Measurements from ENCODE around the gene BAHD1. TPM values are rescaled to one million over a fixed set of nuclear protein-coding genes. Genes with fewer than 3 reads are reported as not detected.
"Not testable (repeated sequence)": the region's sequence is repeated elsewhere in the genome, so short reads cannot be mapped to it uniquely, and the experiment has no call there.

BAHD1 gene
- total RNA-seq, 4 donors from 2014 or later = 11.6 to 29.6 (median 22.3) TPM

DNA sequence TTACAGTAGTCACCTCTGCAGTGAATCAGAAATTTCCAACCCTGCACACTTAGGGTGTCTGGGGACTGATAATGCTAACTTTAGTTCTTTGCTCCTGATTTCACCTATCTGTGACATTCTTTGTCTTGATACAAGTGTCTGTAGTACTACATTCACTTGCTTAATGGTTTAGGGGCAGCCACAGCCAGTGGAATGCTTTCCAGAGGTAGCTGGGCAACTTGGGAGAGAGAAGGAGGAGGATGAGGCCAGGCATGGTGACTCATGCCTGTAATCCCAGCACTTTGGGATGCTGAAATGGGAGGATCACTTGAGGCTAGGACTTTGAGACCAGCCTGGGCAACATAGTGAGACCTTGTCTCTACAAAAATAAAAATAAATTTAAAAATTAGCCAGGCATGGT is 8.5 kb downstream of the BAHD1 start:
- TF ChIP-seq POLR2AphosphoS5 (IDR thresholded peaks at IDR 0.05) (no peak), POLR2A (IDR thresholded peaks at IDR 0.05; ENCODE audit: low read depth) (no peak), EP300 (IDR thresholded peaks at IDR 0.05) (no peak)
- TF ChIP-seq, protein P1, sequence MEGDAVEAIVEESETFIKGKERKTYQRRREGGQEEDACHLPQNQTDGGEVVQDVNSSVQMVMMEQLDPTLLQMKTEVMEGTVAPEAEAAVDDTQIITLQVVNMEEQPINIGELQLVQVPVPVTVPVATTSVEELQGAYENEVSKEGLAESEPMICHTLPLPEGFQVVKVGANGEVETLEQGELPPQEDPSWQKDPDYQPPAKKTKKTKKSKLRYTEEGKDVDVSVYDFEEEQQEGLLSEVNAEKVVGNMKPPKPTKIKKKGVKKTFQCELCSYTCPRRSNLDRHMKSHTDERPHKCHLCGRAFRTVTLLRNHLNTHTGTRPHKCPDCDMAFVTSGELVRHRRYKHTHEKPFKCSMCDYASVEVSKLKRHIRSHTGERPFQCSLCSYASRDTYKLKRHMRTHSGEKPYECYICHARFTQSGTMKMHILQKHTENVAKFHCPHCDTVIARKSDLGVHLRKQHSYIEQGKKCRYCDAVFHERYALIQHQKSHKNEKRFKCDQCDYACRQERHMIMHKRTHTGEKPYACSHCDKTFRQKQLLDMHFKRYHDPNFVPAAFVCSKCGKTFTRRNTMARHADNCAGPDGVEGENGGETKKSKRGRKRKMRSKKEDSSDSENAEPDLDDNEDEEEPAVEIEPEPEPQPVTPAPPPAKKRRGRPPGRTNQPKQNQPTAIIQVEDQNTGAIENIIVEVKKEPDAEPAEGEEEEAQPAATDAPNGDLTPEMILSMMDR (IDR thresholded peaks at IDR 0.05) = no peak
- no peaks in the 10 kb centered on the region for H3K9me3 ChIP-seq
- peaks cover 40 to 45% (median 41%) of the 10 kb centered on the region in 4 donors for H3K4me1 ChIP-seq
- no peaks in the 10 kb centered on the region for H3K27me3 ChIP-seq
- H3K36me3 ChIP-seq = no peaks in the 10 kb centered on the region
- no peak for DNase-seq (ENCODE audit: extremely low spot score)
- H3K27ac ChIP-seq (replicated peaks in 1 of 4) = no peak overlapping the region
- H3K4me3 ChIP-seq = no peak overlapping the region
- intact Hi-C loops (cut with DNase I) = loop anchor here (5.0 to 10.0 kb wide), 2 partner anchors 58 to 146 kb away; partner anchors contain the start of gene KNL1

DNA sequence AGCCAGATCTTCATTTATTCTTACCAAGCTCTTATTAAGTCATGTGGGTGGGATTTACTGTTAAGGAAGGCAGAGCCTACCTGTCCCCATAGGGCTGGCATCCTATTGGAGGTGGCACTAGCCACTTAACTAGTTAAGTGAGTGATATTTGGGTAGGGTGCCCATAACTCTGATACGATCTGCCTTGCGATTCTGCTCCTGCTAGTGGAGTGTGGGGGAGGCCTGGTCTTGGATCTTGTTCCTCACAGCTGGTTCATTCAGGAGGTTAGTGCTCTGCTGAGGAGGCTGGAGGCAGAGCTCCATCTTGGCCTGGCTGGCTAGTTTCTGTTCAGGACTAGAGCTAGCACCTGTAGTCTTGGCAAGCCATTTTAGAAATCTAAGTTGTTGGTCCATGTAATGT is 9.3 kb downstream of the BAHD1 start:
- DNase-seq (ENCODE audit: extremely low spot score) = no peak
- Histone ChIP-seq H3K9me3 (no peaks in the 10 kb centered on the region), H3K27ac (replicated peaks in 1 of 4) (no peak overlapping the region), H3K36me3 (no peaks in the 10 kb centered on the region), H3K27me3 (no peaks in the 10 kb centered on the region), H3K4me3 (no peak overlapping the region), H3K4me1 (peaks cover 41 to 45% (median 41%) of the 10 kb centered on the region in 4 donors)
- 93% methylated on average over 2 of the region's 2 CpGs for WGBS
- TF ChIP-seq POLR2A (IDR thresholded peaks at IDR 0.05; ENCODE audit: low read depth) (no peak), EP300 (IDR thresholded peaks at IDR 0.05) (no peak), POLR2AphosphoS5 (IDR thresholded peaks at IDR 0.05) (no peak)
- TF ChIP-seq, protein P1 (IDR thresholded peaks at IDR 0.05) = no peak
- intact Hi-C loops (cut with DNase I) = no loop called here

DNA sequence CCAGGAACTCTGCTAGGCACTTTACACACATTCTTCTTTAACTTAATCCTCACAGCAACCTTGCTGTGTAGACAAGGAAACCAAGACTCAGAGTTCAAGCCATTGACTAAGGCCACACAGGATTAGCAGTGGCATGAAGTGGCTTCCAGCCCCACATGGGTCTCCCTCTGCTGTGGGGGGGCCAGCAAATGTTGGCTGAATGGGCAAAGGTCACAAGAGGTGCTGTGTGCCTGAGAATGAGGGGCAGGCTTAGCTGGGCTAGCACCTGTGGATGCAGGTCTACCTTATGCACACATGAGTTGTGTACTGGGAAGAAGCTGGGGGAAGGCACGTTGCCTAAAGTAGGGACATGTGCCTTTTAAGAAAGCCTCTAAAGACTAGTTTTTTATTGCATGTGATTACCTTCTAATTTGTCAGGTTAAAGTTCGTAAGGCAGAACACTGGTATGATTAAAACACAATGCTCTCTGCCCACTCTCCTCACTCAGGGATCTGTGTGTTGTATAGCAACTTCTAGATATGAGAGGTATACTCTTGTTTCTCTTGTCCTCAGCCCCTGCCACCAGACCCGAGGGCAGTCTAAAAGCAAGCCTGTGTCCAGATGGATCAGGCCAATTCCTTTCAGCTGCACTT is 10.9 kb downstream of the BAHD1 start:
- no peak for DNase-seq (ENCODE audit: extremely low spot score)
- TF ChIP-seq POLR2AphosphoS5 (IDR thresholded peaks at IDR 0.05) = no peak
- TF ChIP-seq POLR2A (IDR thresholded peaks at IDR 0.05; ENCODE audit: low read depth) = no peak
- no peak for TF ChIP-seq EP300 (IDR thresholded peaks at IDR 0.05)
- TF ChIP-seq, protein P1 (IDR thresholded peaks at IDR 0.05) = no peak
- intact Hi-C loops (cut with DNase I) = no loop called here
- H3K36me3 ChIP-seq = no peaks in the 10 kb centered on the region
- H3K4me1 ChIP-seq = peaks cover 43 to 49% (median 48%) of the 10 kb centered on the region in 4 donors
- no peak overlapping the region for H3K4me3 ChIP-seq
- 69% methylated on average over 3 of the region's 3 CpGs for WGBS
- H3K27ac ChIP-seq (replicated peaks in 1 of 4) = no peak overlapping the region
- H3K9me3 ChIP-seq = no peaks in the 10 kb centered on the region
- H3K27me3 ChIP-seq = no peaks in the 10 kb centered on the region

DNA sequence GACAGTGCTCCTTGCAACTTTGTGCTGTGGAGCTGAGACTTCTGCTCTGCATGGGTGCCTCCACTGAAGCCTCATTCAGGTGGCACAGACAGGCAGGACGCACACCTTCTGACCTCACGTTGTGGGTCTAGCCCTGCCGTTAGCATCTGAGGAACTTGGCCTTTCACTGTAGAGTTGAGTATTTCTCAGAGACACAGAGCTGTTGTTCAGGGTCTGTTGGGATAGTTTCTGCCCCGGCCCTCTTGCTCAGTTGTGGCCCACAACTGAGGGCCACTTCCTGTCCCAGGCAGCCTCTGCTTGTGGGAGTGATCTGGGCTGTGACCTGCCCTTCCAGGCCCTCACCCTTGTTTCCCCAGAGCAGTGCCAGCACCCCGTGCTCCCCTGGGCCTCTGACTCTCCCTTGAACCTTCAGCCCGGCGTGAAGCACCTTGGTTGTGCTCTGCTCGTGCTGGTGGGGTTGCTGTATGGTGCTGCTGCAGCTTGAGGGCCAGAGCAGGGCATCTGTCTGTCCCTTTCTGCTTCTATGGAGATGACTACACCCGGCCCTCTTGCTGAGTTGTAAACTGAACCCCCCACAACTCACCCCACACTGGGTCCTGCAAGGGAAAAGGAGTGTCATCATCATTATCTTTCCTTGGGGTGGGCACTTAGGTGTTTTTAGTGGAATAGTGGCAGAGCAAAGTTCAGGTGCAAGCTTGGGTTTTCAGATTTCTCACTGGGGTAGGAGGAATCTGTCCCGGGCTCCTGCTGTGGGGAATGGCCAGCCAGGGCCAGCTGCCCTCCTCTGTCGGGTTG is 11.7 kb downstream of the BAHD1 start:
- Histone ChIP-seq H3K4me1 (peaks cover 47 to 52% (median 50%) of the 10 kb centered on the region in 4 donors), H3K36me3 (no peaks in the 10 kb centered on the region), H3K27ac (replicated peaks in 1 of 4) (no peak overlapping the region), H3K4me3 (no peak overlapping the region), H3K27me3 (no peaks in the 10 kb centered on the region), H3K9me3 (no peaks in the 10 kb centered on the region)
- no peak for DNase-seq (ENCODE audit: extremely low spot score)
- WGBS = 65% methylated on average over 7 of the region's 11 CpGs
- intact Hi-C loops (cut with DNase I) = no loop called here
- TF ChIP-seq, protein P1 (IDR thresholded peaks at IDR 0.05) = no peak
- no peak for TF ChIP-seq POLR2A (IDR thresholded peaks at IDR 0.05; ENCODE audit: low read depth)
- TF ChIP-seq POLR2AphosphoS5 (IDR thresholded peaks at IDR 0.05) = no peak
- TF ChIP-seq EP300 (IDR thresholded peaks at IDR 0.05) = no peak

DNA sequence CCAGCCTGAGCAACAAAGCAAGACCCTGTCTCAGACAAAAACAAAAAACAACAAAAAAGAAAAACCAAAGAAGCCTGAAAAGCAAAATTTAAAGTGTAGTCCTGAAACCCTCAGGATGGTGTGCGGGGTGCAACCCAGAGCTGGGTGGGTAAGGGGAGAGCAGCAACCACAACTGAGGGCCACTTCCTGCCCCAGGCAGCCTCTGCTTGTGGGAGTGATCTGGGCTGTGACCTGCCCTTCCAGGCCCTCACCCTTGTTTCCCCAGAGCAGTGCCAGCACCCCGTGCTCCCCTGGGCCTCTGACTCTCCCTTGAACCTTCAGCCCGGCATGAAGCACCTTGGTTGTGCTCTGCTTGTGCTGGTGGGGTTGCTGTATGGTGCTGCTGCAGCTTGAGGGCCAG is 13.2 kb downstream of the BAHD1 start:
- 100% methylated on average over 1 of the region's 3 CpGs for WGBS
- H3K4me3 ChIP-seq; H3K27ac ChIP-seq (replicated peaks in 1 of 4); DNase-seq (ENCODE audit: extremely low spot score); H3K27me3 ChIP-seq; H3K9me3 ChIP-seq; H3K36me3 ChIP-seq; intact Hi-C loops (cut with DNase I): not testable (repeated sequence)
- peaks cover 47 to 52% (median 50%) of the 10 kb centered on the region in 4 donors for H3K4me1 ChIP-seq
